Stomach (tissue), 4 donors: ENCODE data around the gene TUBB2A.

Source experiments
- CTCF ChIP-seq, 7 experiments: fragments of 450-650 bp in 4 of 7; fragments of 200-600 bp in 3 of 7; sonication (generic) in 3 of 7; IDR thresholded peaks; one replicate each; pipeline ENCODE4 v1.5.1; 2016 to 2019; ENCODE audit warnings: antibody characterized with exemption in 7 of 7, control low read depth in 2 of 7, mild to moderate bottlenecking in 1 of 7
- EP300 ChIP-seq: sonication (generic); formaldehyde crosslinking; IDR thresholded peaks from one replicate; pipeline ENCODE4 v1.6.1; 2017; ENCODE audit warnings: antibody characterized with exemption
- POLR2AphosphoS5 ChIP-seq, 3 donors: sonication (generic); formaldehyde crosslinking; IDR thresholded peaks; one replicate each; pipeline ENCODE4 v1.6.1; 2016; ENCODE audit warnings: antibody characterized with exemption in 3 of 3

- TF ChIP-seq EP300 (no peak), POLR2AphosphoS5 (IDR thresholded peaks at IDR 0.05) (no peak), CTCF (IDR thresholded peaks at IDR 0.05) (no peak)
These were observed 44.0 kb upstream of the TUBB2A start for GRCh38 chr6:3201388-3201787.
